Measurements from ENCODE around the gene AQP12A.

DNA sequence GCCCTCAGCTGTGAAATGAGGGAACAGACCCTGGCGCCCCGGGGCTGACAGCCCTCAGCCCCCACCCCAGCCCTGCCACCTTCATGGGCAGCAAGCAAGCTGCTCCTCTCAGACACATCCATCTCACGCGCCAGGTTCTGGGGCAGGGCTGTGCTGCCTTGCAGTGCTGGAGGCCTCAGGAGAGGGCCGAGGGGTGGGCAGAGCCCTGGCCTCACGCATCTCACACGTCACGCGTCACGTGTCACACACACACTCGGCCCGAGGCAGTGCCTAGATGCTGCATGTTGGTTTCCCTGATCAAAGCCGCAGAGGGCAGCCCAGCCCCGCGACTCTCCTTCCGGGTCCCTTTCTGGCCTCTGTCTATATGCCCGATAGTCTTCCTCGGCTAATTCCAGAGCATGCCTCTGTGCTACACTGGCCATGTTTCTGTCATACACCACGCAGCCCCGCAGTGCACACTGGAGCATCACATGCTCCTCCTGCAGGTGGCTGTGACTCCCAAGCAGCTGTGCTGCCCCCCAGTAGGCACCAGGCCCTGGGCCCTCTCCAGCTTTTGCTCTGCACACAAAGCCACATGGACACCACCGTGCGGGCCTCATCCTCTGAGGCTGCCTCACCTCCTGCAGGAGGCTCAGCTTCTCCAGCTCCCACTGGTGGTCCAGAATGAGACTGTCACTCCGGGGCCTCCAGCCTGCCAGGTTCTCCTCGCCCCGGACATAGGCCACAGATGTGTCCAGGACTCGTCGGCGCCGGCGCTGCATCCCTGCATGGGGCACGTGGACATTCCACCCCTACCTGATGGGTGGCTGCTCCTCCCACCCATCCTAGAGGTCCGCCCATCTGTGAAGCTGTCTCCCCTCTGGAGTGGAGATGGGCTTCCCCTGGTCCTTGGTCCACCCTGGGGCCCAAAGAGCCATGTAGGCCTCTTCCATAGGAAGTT lies 31.4 kb downstream of the AQP12A start:
- TF ChIP-seq EP300 (IDR thresholded peaks at IDR 0.05) (no peak), POLR2AphosphoS5 (IDR thresholded peaks at IDR 0.05) (no peak)
- TF ChIP-seq, protein P1, sequence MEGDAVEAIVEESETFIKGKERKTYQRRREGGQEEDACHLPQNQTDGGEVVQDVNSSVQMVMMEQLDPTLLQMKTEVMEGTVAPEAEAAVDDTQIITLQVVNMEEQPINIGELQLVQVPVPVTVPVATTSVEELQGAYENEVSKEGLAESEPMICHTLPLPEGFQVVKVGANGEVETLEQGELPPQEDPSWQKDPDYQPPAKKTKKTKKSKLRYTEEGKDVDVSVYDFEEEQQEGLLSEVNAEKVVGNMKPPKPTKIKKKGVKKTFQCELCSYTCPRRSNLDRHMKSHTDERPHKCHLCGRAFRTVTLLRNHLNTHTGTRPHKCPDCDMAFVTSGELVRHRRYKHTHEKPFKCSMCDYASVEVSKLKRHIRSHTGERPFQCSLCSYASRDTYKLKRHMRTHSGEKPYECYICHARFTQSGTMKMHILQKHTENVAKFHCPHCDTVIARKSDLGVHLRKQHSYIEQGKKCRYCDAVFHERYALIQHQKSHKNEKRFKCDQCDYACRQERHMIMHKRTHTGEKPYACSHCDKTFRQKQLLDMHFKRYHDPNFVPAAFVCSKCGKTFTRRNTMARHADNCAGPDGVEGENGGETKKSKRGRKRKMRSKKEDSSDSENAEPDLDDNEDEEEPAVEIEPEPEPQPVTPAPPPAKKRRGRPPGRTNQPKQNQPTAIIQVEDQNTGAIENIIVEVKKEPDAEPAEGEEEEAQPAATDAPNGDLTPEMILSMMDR (IDR thresholded peaks at IDR 0.05) = no peak

Measured in esophagus muscularis mucosa (tissue), 4 donors.